A673 (cell line): ENCODE results near the gene CLIC4.

ENCODE experiments used
- EZH2 ChIP-seq: fragments of 200-600 bp; sonication (generic); IDR thresholded peaks from 2 replicates; pipeline ENCODE4 v1.6.1; 2017; ENCODE audit warnings: borderline replicate concordance, low read depth, mild to moderate bottlenecking, mixed read lengths, antibody characterized with exemption, low read length; ENCODE audit not compliant: poor library complexity, severe bottlenecking
- TF ChIP-seq, protein P1 (sequence below): fragments of 300-800, 200-600 bp; sonication (generic); conservative IDR thresholded peaks from 2 replicates; pipeline ENCODE4 v1.5.1; 2017; ENCODE audit warnings: low read depth, mild to moderate bottlenecking, antibody characterized with exemption, low read length, moderate library complexity, mixed read lengths

DNA sequence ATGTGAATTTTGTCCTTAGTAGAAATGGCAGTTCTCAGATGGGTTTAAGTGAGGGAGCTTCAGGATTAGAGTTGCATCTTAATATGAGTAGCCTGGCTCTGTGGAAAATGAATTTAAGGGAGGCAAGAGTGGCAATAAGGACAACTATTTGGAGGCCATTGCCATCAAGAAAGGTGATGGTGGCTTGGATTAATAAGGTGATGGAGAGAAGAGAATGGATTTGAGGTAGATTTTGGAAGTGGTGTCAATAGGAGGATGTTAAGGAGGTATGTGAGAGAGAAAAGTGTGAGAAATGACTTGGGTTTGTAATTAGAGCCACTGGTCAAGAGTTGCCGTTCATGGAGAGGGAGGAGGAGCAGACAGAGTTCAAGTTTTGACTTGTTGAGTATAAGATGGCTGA, 16.3 kb downstream of the CLIC4 start:
- TF ChIP-seq, protein P1, sequence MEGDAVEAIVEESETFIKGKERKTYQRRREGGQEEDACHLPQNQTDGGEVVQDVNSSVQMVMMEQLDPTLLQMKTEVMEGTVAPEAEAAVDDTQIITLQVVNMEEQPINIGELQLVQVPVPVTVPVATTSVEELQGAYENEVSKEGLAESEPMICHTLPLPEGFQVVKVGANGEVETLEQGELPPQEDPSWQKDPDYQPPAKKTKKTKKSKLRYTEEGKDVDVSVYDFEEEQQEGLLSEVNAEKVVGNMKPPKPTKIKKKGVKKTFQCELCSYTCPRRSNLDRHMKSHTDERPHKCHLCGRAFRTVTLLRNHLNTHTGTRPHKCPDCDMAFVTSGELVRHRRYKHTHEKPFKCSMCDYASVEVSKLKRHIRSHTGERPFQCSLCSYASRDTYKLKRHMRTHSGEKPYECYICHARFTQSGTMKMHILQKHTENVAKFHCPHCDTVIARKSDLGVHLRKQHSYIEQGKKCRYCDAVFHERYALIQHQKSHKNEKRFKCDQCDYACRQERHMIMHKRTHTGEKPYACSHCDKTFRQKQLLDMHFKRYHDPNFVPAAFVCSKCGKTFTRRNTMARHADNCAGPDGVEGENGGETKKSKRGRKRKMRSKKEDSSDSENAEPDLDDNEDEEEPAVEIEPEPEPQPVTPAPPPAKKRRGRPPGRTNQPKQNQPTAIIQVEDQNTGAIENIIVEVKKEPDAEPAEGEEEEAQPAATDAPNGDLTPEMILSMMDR: no peak
- TF ChIP-seq EZH2: no peak
